SK-N-MC (cell line): ENCODE measurements around the gene P2RY8.

Source experiments
- EZH2 ChIP-seq: fragments of 200-600 bp; sonication (generic); IDR thresholded peaks from one replicate; pipeline ENCODE4 v1.6.1; 2017; ENCODE audit warnings: antibody characterized with exemption
- FOXP2 ChIP-seq: optimal IDR thresholded peaks from 2 replicates; pipeline ENCODE3; 2011; ENCODE audit warnings: mild to moderate bottlenecking, moderate library complexity; ENCODE audit not compliant: insufficient read depth; ENCODE audit errors: extremely low read length, control extremely low read depth
- POLR2AphosphoS5 ChIP-seq: IDR thresholded peaks from 2 replicates; pipeline ENCODE4 v1.6.1; 2012; ENCODE audit warnings: mild to moderate bottlenecking, low read depth, low read length, borderline replicate concordance

DNA sequence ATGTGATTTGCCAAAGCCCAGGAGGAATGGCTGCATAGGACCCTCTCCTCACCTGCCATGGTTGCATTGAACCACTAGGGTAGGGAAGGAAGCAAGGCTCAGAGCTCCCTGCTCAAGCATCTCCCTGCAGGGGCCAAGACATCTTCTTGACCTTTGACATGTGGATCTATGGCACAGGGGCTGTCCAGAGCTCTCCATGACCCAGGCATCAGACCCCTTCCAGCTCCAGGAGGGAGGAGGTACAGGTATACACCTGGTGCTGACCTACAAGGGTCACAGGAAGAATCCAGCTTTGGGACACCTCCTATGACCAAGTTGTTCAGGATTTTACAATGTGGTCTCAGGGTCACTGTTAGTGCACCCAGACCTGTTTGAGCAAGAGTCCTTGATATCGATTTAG is 61.1 kb downstream of the P2RY8 start:
- no peak for TF ChIP-seq EZH2
- TF ChIP-seq POLR2AphosphoS5: no peak
- TF ChIP-seq FOXP2: no peak
